Mucosa of gallbladder (tissue), 1 donor: ENCODE results near the gene BRCA2. TPM values are rescaled to one million over a fixed set of nuclear protein-coding genes. Genes with fewer than 3 reads are reported as not detected.

ENCODE experiments used
- DNase-seq: peaks from one replicate; pipeline ENCODE4 v3.0.0-alpha.2; 2020; ENCODE audit warnings: low spot score
- total RNA-seq: library from RNA; stranded (reverse); gene quantifications from one replicate; pipeline ENCODE4 v1.2.1, GENCODE V29; 2021
- donor health status: DM: no; HTN: no; CAD: no.

The BRCA2 gene
- total RNA-seq, 1 donor from 2014 or later = 0.60 TPM

DNA sequence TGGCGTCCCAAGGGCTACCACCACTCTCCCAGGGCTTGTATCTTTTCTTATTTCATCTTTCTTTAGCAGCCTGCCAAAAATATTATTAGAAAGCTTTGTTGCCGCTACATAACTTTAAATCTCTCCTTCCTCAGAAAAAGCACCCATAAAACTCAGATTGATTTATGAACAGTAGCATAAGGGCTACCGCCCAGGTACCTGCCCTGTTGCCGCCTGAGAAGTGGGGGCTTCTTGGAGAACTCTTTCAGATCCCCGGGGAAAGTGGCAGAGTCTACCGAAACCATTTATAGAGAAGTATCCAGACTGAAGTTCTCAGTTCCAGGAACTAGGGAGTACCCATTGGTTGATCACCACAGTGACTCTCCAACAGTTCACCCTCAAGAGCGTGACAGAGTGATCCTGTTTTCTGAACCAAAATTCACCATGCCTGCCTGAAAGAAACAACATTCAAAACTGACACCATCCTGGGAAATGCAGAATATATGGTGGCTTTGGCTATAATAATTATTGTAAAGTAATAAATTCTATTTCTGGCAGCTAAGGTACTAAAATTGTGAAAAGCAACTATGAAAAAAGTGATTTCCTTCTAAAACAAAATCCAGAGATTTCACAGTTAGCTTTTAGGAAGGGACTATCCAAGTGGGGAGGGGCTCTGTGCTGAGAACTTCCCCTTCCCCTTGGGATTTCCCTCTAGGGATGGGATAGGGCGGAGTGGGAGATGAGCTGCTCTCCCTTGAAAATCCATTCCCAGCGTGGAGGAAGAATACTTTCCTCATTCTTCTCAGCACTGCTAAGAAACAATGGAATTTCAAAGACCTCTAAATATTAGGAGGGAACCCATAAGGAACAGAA is 113.5 kb downstream of the BRCA2 start:
- no peak for DNase-seq

GRCh38 chr13:32429433-32429909 is 114.2 kb downstream of the BRCA2 start:
- DNase-seq = no peak

DNA sequence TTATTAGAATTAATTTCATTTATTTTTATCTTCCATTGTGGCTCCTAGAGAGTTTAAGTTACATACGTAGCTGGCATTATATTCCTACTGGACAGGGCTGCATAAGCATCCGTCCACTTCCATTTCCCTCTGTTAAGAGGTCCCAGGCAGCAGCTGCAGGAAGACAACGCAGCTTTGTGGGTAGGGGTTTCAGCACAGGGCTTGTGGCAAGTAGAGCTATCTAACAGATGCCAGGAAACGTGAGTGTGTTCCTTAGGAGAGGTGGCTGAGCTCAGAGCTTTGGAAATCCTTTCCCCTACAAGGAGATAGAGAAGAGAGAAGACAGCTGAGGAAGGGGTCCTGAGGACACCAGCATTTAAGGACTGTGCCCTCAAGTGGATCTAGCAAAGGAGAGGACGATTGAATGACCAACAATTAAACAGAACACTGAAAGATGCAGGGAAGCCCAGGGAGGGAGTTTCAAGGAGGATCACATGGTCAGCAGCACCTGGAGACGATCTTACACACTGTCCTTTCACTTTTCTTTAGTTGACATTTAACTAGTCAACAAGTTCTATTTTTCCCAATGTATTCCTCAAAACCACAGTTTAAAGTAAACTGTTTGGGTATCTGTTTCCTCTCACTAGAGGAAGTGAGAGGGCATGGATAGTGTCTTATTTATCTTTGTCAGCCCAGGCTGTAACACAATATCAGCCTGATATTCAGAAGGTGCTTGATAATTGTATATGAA is 114.9 kb downstream of the BRCA2 start:
- no peak for DNase-seq

DNA sequence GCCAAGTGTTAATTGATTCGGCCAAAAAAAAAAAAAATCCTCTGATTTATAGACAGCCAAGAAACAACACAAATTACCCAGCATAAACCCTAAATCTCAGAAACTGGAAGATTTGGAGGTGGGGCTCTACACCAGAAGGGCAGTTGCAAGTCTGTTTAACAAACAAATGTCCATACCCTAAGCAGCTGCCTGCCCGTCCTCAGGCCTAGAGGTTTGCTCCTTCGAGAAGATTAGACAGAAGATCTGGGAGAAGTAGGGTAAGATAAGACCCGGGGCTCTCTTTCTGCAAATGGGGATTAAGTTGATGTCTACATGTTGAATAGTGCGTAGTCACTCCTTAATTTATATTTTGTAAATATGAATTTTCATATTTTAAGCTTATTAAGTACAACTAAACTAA is 116.1 kb downstream of the BRCA2 start:
- no peak for DNase-seq

GRCh38 chr13:32432856-32433255 is 117.5 kb downstream of the BRCA2 start:
- DNase-seq = no peak

DNA sequence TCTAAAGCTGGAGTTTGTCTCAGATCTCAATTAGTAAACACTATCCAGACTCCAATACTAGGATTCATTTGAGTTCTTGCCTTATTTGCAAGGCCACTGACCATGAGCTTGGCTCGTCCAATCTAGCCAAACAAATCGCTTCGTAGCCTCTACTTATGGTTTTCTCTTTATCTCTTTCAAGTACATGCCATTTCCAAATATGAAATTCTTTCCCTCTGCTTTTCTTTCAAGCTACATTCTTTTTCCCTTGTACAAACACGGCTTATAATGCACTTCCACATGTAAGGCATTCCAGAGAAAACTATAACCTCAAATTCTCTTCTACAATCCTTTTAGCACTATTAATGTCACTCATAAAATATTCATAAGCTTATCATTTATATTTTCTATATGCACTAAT is 123.6 kb downstream of the BRCA2 start:
- no peak for DNase-seq

- DNase-seq = peak; percentile 32
These were observed 127.8 kb downstream of the BRCA2 start for GRCh38 chr13:32443111-32443510.

GRCh38 chr13:32445461-32445860 is 130.2 kb downstream of the BRCA2 start:
- DNase-seq = no peak

GRCh38 chr13:32446220-32446619 is 130.9 kb downstream of the BRCA2 start:
- no peak for DNase-seq

- DNase-seq = no peak
These were observed 131.6 kb downstream of the BRCA2 start for GRCh38 chr13:32446773-32447465.

DNA sequence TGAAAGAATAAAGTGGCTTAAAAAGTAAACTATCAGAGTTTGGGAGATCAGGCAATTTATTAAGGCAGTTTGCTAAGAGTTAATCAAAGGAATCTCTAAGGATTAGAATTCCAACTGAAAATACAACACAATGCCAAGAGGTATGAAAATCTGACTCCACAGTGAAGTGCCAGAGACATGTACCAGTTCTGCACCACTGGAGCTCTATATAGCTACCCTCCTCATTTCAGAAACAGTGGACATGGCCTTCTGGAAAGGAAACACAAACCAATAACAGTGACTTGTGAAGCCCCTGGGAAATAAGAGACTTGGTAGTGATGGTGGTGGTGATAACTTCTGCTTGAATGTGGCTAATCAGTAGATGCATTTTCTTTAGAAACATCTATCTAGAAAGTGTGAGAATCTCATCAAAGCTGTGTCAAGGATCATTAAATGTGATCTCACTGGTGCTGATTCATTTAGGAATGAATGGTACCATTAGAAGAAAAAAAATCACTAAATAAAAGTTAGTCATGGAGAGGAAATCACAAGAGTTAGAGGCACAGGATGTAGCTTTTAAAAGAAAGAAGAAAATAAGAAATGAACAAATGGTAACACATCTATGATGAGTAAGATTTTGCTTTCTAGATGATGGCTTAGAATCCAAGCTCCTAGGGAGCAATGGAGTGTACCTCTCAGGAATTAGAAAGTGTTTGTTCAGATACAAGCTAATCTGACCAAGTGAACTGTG is 132.8 kb downstream of the BRCA2 start:
- no peak for DNase-seq

GRCh38 chr13:32448972-32449371 is 133.7 kb downstream of the BRCA2 start:
- DNase-seq = no peak

Other genes starting within 250 kb of the BRCA2 start
- not detected for gene ZAR1L, start 145 bp upstream of the BRCA2 start, total RNA-seq
- 7.2 TPM for gene N4BP2L1, start 112.6 kb downstream of the BRCA2 start, total RNA-seq
- 125 TPM for gene N4BP2L2, start 223.3 kb downstream of the BRCA2 start, total RNA-seq